HEK293T (cell line): ENCODE results near the gene OPTC.

Experiments
- BHLHE40 ChIP-seq: fragments of 450-650 bp; IDR thresholded peaks from 2 replicates; pipeline ENCODE4 v1.6.1; 2016; ENCODE audit warnings: mild to moderate bottlenecking, moderate library complexity, borderline replicate concordance
- FOXM1 ChIP-seq: fragments of 450-650 bp; IDR thresholded peaks from 2 replicates; pipeline ENCODE4 v1.6.1; 2017; ENCODE audit warnings: mild to moderate bottlenecking, borderline replicate concordance

- TF ChIP-seq BHLHE40 (no peak), FOXM1 (no peak)
These were observed 10.7 kb downstream of the OPTC start for GRCh38 chr1:203504400-203505250.
